NCI-H1092 (cell line): Measurements from ENCODE around the gene VPS50.
"Not testable (repeated sequence)": the region's sequence is repeated elsewhere in the genome, so short reads cannot be mapped to it uniquely, and the experiment has no call there.

Experiments used
- DNase-seq: peaks from one replicate; lab custom pipeline; 2025; lab: John Stamatoyannopoulos, UW

VPS50 gene

GRCh38 chr7:93337052-93337451, 104.9 kb downstream of the VPS50 start:
- DNase-seq = no peak

- not testable (repeated sequence) for DNase-seq
These were observed 110.0 kb downstream of the VPS50 start for GRCh38 chr7:93342178-93342577.

- no peak for DNase-seq
These were observed 118.2 kb downstream of the VPS50 start for GRCh38 chr7:93350338-93350737.

GRCh38 chr7:93352881-93353280, 120.7 kb downstream of the VPS50 start:
- DNase-seq = no peak

- DNase-seq = no peak
These were observed 122.6 kb downstream of the VPS50 start for GRCh38 chr7:93354815-93355214.

GRCh38 chr7:93359520-93360198, 127.5 kb downstream of the VPS50 start:
- no peak for DNase-seq

GRCh38 chr7:93361853-93362252, 129.7 kb downstream of the VPS50 start:
- DNase-seq = no peak

- DNase-seq = no peak
These were observed 132.6 kb downstream of the VPS50 start for GRCh38 chr7:93364806-93365205.

GRCh38 chr7:93365341-93365740, 133.2 kb downstream of the VPS50 start:
- no peak for DNase-seq

- no peak for DNase-seq
These were observed 134.7 kb downstream of the VPS50 start for GRCh38 chr7:93366816-93367215.

- DNase-seq = no peak
These were observed 135.1 kb downstream of the VPS50 start for GRCh38 chr7:93367254-93367653.

GRCh38 chr7:93370937-93371336, 138.8 kb downstream of the VPS50 start:
- DNase-seq = not testable (repeated sequence)

- no peak for DNase-seq
These were observed 141.4 kb downstream of the VPS50 start for GRCh38 chr7:93373537-93373936.

GRCh38 chr7:93374345-93374940, 142.3 kb downstream of the VPS50 start:
- peak; percentile 35 for DNase-seq

GRCh38 chr7:93375603-93376002, 143.4 kb downstream of the VPS50 start:
- no peak for DNase-seq

- no peak for DNase-seq
These were observed 146.1 kb downstream of the VPS50 start for GRCh38 chr7:93378131-93378760.

GRCh38 chr7:93382362-93382761, 150.2 kb downstream of the VPS50 start:
- no peak for DNase-seq

- no peak for DNase-seq
These were observed 158.5 kb downstream of the VPS50 start for GRCh38 chr7:93390660-93391059.

GRCh38 chr7:93392984-93393383, 160.8 kb downstream of the VPS50 start:
- no peak for DNase-seq

- DNase-seq = no peak
These were observed 167.5 kb downstream of the VPS50 start for GRCh38 chr7:93399642-93400041.

- no peak for DNase-seq
These were observed 170.8 kb downstream of the VPS50 start for GRCh38 chr7:93402944-93403343.

GRCh38 chr7:93407239-93407638, 175.1 kb downstream of the VPS50 start:
- DNase-seq = no peak

GRCh38 chr7:93409324-93409723, 177.2 kb downstream of the VPS50 start:
- DNase-seq = no peak
